GM21723 (cell line): ENCODE data around the gene ENDOD1.
"Not testable (repeated sequence)": the region's sequence is repeated elsewhere in the genome, so short reads cannot be mapped to it uniquely, and the experiment has no call there.

Experiments used
- ATAC-seq: cut with Tn5 transposase; IDR thresholded peaks from one replicate; pipeline ENCODE4 v1.9.1; 2021; ENCODE audit warnings: mild to moderate bottlenecking, moderate library complexity; ENCODE audit not compliant: unreplicated experiment

The ENDOD1 gene

GRCh38 chr11:95100856-95101507 is 11.3 kb downstream of the ENDOD1 start:
- no peak for ATAC-seq

- no peak for ATAC-seq
These were observed 12.3 kb downstream of the ENDOD1 start for GRCh38 chr11:95101935-95102334.

GRCh38 chr11:95102733-95103132 is 13.1 kb downstream of the ENDOD1 start:
- no peak for ATAC-seq

GRCh38 chr11:95103701-95104100 is 14.1 kb downstream of the ENDOD1 start:
- ATAC-seq = no peak

- ATAC-seq = no peak
These were observed 14.6 kb downstream of the ENDOD1 start for GRCh38 chr11:95104121-95104830.

- ATAC-seq = no peak
These were observed 15.2 kb downstream of the ENDOD1 start for GRCh38 chr11:95104856-95105255.

- ATAC-seq = no peak
These were observed 18.5 kb downstream of the ENDOD1 start for GRCh38 chr11:95108159-95108611.

GRCh38 chr11:95108671-95109551 is 19.3 kb downstream of the ENDOD1 start:
- no peak for ATAC-seq

GRCh38 chr11:95111471-95111870 is 21.8 kb downstream of the ENDOD1 start:
- not testable (repeated sequence) for ATAC-seq

- ATAC-seq = no peak
These were observed 22.4 kb downstream of the ENDOD1 start for GRCh38 chr11:95111923-95112540.

GRCh38 chr11:95115597-95115996 is 26.0 kb downstream of the ENDOD1 start:
- no peak for ATAC-seq

GRCh38 chr11:95119361-95120060 is 29.9 kb downstream of the ENDOD1 start:
- ATAC-seq = no peak

GRCh38 chr11:95121698-95122097 is 32.1 kb downstream of the ENDOD1 start:
- no peak for ATAC-seq

- ATAC-seq = no peak
These were observed 33.9 kb downstream of the ENDOD1 start for GRCh38 chr11:95123556-95123955.

GRCh38 chr11:95128602-95129001 is 39.0 kb downstream of the ENDOD1 start:
- ATAC-seq = no peak

- ATAC-seq = no peak
These were observed 43.3 kb downstream of the ENDOD1 start for GRCh38 chr11:95132956-95133355.

- ATAC-seq = no peak
These were observed 44.8 kb downstream of the ENDOD1 start for GRCh38 chr11:95134491-95134890.

GRCh38 chr11:95135155-95135554 is 45.5 kb downstream of the ENDOD1 start:
- no peak for ATAC-seq

- ATAC-seq = no peak
These were observed 46.2 kb downstream of the ENDOD1 start for GRCh38 chr11:95135880-95136279.

GRCh38 chr11:95136747-95137146 is 47.1 kb downstream of the ENDOD1 start:
- ATAC-seq = not testable (repeated sequence)
